SU-DHL-6 (cell line): ENCODE measurements around the gene TMED9.

ENCODE experiments used
- H2AFZ ChIP-seq: fragments of 200-600 bp; sonication (generic); 2 replicates; pipeline ENCODE4 v1.6.1; 2014; ENCODE audit warnings: low read depth, mild to moderate bottlenecking, moderate library complexity, mixed read lengths, antibody characterized with exemption, low read length; ENCODE audit not compliant: severe bottlenecking
- H3F3A ChIP-seq: fragments of 200-600 bp; shearing (Covaris generic); 2 replicates; pipeline ENCODE4 v1.6.0; 2016; ENCODE audit warnings: antibody characterized with exemption, mild to moderate bottlenecking; ENCODE audit not compliant: insufficient read depth
- H3K27ac ChIP-seq: fragments of 200-600 bp; sonication (generic); 2 replicates; pipeline ENCODE4 v1.5.1; 2016; ENCODE audit warnings: low read depth, mild to moderate bottlenecking, low read length, moderate library complexity, mixed read lengths
- H3K27me3 ChIP-seq: fragments of 200-600 bp; sonication (generic), shearing (Covaris generic); 2 replicates; pipeline ENCODE4 v1.6.0; 2014; ENCODE audit warnings: mild to moderate bottlenecking, low read length
- H3K36me3 ChIP-seq: fragments of 200-600 bp; sonication (generic); 2 replicates; pipeline ENCODE4 v1.6.1; 2014; ENCODE audit warnings: mild to moderate bottlenecking, low read length, mixed read lengths
- H3K4me2 ChIP-seq: fragments of 300-600, 200-600 bp; shearing (Covaris generic), sonication (generic); 2 replicates; pipeline ENCODE4 v1.6.0; 2014; ENCODE audit warnings: low read length, low read depth, mild to moderate bottlenecking; ENCODE audit not compliant: poor library complexity, severe bottlenecking
- H3K4me3 ChIP-seq: fragments of 200-600 bp; sonication (generic); 2 replicates; pipeline ENCODE4 v1.5.1; 2014; ENCODE audit warnings: antibody characterized with exemption, low read length, mild to moderate bottlenecking, mixed read lengths; ENCODE audit not compliant: insufficient read depth, poor library complexity, severe bottlenecking
- H3K79me2 ChIP-seq: fragments of 200-600 bp; sonication (generic); 2 replicates; pipeline ENCODE4 v1.6.1; 2014; ENCODE audit warnings: mild to moderate bottlenecking, low read length, moderate library complexity; ENCODE audit not compliant: insufficient read depth
- H3K9ac ChIP-seq: fragments of 200-600 bp; sonication (generic); 2 replicates; pipeline ENCODE4 v1.7.0; 2014; ENCODE audit warnings: mild to moderate bottlenecking, low read length
- H3K9me2 ChIP-seq: fragments of 200-600 bp; sonication (generic); replicated peaks from 2 replicates; pipeline ENCODE4 v1.6.1; 2014; ENCODE audit warnings: low read length; ENCODE audit not compliant: insufficient read depth
- H3K9me3 ChIP-seq: fragments of 200-600 bp; sonication (generic); 2 replicates; pipeline ENCODE4 v1.6.1; 2014; ENCODE audit warnings: low read length, mixed read lengths; ENCODE audit not compliant: insufficient read depth
- H4K20me1 ChIP-seq: fragments of 200-600 bp; sonication (generic); 2 replicates; pipeline ENCODE4 v1.6.1; 2014; ENCODE audit warnings: low read depth, mild to moderate bottlenecking, antibody characterized with exemption, low read length, moderate library complexity, mixed read lengths
- CTCF ChIP-seq: fragments of 200-600 bp; sonication (generic); IDR thresholded peaks from one replicate; pipeline ENCODE4 v1.5.1; 2017; ENCODE audit warnings: antibody characterized with exemption, mild to moderate bottlenecking, low read length, moderate library complexity; ENCODE audit not compliant: insufficient read depth, poor library complexity, severe bottlenecking
- EZH2phosphoT487 ChIP-seq: fragments of 200-600 bp; sonication (generic), shearing (Covaris generic); conservative IDR thresholded peaks from 2 replicates; pipeline ENCODE4 v1.6.1; 2018; ENCODE audit warnings: mild to moderate bottlenecking, antibody characterized with exemption, low read length, moderate library complexity, mixed read lengths

TMED9 gene

GRCh38 chr5:177568326-177568725, 23.7 kb upstream of the TMED9 start:
- no peak overlapping the region for H3K4me2 ChIP-seq
- no peak overlapping the region for H2AFZ ChIP-seq
- no peaks in the 10 kb centered on the region for H4K20me1 ChIP-seq
- H3F3A ChIP-seq, result no peaks in the 10 kb centered on the region
- H3K27ac ChIP-seq, result no peak overlapping the region
- H3K9me2 ChIP-seq, result no peaks in the 10 kb centered on the region
- TF ChIP-seq CTCF (no peak), EZH2phosphoT487 (no peak)
- no peak overlapping the region for H3K4me3 ChIP-seq
- H3K9ac ChIP-seq, result no peak overlapping the region
- no peaks in the 10 kb centered on the region for H3K27me3 ChIP-seq
- H3K9me3 ChIP-seq, result no peaks in the 10 kb centered on the region
- no peaks in the 10 kb centered on the region for H3K79me2 ChIP-seq
- H3K36me3 ChIP-seq, result no peaks in the 10 kb centered on the region

GRCh38 chr5:177569894-177570293, 22.1 kb upstream of the TMED9 start:
- no peak overlapping the region for H3K4me2 ChIP-seq
- TF ChIP-seq CTCF (no peak), EZH2phosphoT487 (no peak)
- no peak overlapping the region for H2AFZ ChIP-seq
- no peak overlapping the region for H3K4me3 ChIP-seq
- H3K9me2 ChIP-seq, result no peaks in the 10 kb centered on the region
- no peak overlapping the region for H3K9ac ChIP-seq
- H3K79me2 ChIP-seq, result no peaks in the 10 kb centered on the region
- no peaks in the 10 kb centered on the region for H3K9me3 ChIP-seq
- H3K27ac ChIP-seq, result no peak overlapping the region
- H4K20me1 ChIP-seq, result no peaks in the 10 kb centered on the region
- no peaks in the 10 kb centered on the region for H3K36me3 ChIP-seq
- no peaks in the 10 kb centered on the region for H3K27me3 ChIP-seq
- H3F3A ChIP-seq, result no peaks in the 10 kb centered on the region

GRCh38 chr5:177575488-177575887, 16.5 kb upstream of the TMED9 start:
- H3K9me3 ChIP-seq, result no peaks in the 10 kb centered on the region
- H3F3A ChIP-seq, result no peaks in the 10 kb centered on the region
- no peak overlapping the region for H2AFZ ChIP-seq
- H3K9me2 ChIP-seq, result no peaks in the 10 kb centered on the region
- no peak overlapping the region for H3K4me3 ChIP-seq
- H4K20me1 ChIP-seq, result no peaks in the 10 kb centered on the region
- no peak overlapping the region for H3K9ac ChIP-seq
- H3K4me2 ChIP-seq, result no peak overlapping the region
- no peaks in the 10 kb centered on the region for H3K79me2 ChIP-seq
- no peak for TF ChIP-seq EZH2phosphoT487
- TF ChIP-seq CTCF, result no peak
- no peaks in the 10 kb centered on the region for H3K27me3 ChIP-seq
- H3K36me3 ChIP-seq, result no peaks in the 10 kb centered on the region
- no peak overlapping the region for H3K27ac ChIP-seq
